HCT116 (cell line): Measurements from ENCODE around the gene NIT2. TPM values are rescaled to one million over a fixed set of nuclear protein-coding genes. Genes with fewer than 3 reads are reported as not detected.

Source experiments
- ATAC-seq: fragments of 200-7000 bp; cut with Tn5 transposase; 2 replicates; pipeline ENCODE4 v1.9.1; 2020; ENCODE audit warnings: mild to moderate bottlenecking, moderate library complexity
- BruUV-seq: library from RNA; stranded (reverse); fragments of 400-500 nt; replicated peaks from 2 replicates; lab custom pipeline; 2021; lab: Mats Ljungman, UMichigan
- CTCF ChIA-PET: fragments of 300-600 bp; sonication (Branson Sonifier 250); formaldehyde crosslinking; loops from one replicate; lab custom pipeline; 2021; ENCODE audit warnings: antibody characterized with exemption; lab: Charles Lee
- POLR2A ChIA-PET: fragments of 300-600, 350-600 bp; sonication (Branson Sonifier 250); formaldehyde crosslinking; loops from one replicate; lab custom pipeline; 2021; ENCODE audit warnings: antibody characterized with exemption; lab: Charles Lee
- RAD21 ChIA-PET, 2 experiments: fragments of 300-600 bp; sonication (Branson Sonifier 250); formaldehyde crosslinking; loops; one replicate each; lab custom pipeline; 2023; ENCODE audit warnings: low total read pairs in 2 of 2; ENCODE audit not compliant: uncharacterized antibody in 2 of 2, unreplicated experiment in 2 of 2, low non-redundant PET in 1 of 2; lab: Charles Lee
- DNase-seq: peaks from one replicate; pipeline ENCODE4 v3.0.0-alpha.2; 2010; ENCODE audit warnings: low read depth, low spot score
- H2AFZ ChIP-seq: fragments of 200-600 bp; shearing (Covaris generic), sonication (generic); 2 replicates; pipeline ENCODE4 v1.6.1; 2017; ENCODE audit warnings: low read depth, mixed run types, mixed read lengths, antibody characterized with exemption, low read length; ENCODE audit not compliant: poor library complexity, severe bottlenecking
- H3K27ac ChIP-seq: 2 replicates; pipeline ENCODE4 v1.5.1; 2012; ENCODE audit warnings: low read depth, low read length
- H3K27me3 ChIP-seq: fragments of 200-600 bp; sonication (generic); 2 replicates; pipeline ENCODE4 v1.6.1; 2016; ENCODE audit warnings: mixed run types, low read length, mixed read lengths; ENCODE audit not compliant: insufficient read depth
- H3K36me3 ChIP-seq, 2 experiments: fragments of 200-500 bp in 1 of 2; fragments of 200-600 bp in 1 of 2; sonication (Bioruptor generic) in 1 of 2; sonication (generic) in 1 of 2; 2 replicates each; pipeline versions ENCODE4 v1.5.1 to v1.6.1; 2014 to 2016; ENCODE audit warnings: low read length in 2 of 2, inconsistent platforms in 1 of 2, mixed read lengths in 1 of 2, mixed run types in 1 of 2; ENCODE audit not compliant: insufficient read depth in 2 of 2, control insufficient read depth in 1 of 2
- H3K4me1 ChIP-seq, 2 experiments: fragments of 200-600 bp in 1 of 2; sonication (generic) in 1 of 2; 2 replicates each; pipeline versions ENCODE4 v1.5.1 to v1.6.1; 2012 to 2017; ENCODE audit warnings: low read length in 2 of 2, inconsistent platforms in 1 of 2, mild to moderate bottlenecking in 1 of 2, mixed read lengths in 1 of 2, mixed run types in 1 of 2, moderate library complexity in 1 of 2; ENCODE audit not compliant: insufficient read depth in 2 of 2, control insufficient read depth in 1 of 2
- H3K4me2 ChIP-seq: fragments of 200-600 bp; sonication (generic); 2 replicates; pipeline ENCODE4 v1.6.1; 2017; ENCODE audit warnings: mixed run types, low read length, mixed read lengths
- H3K4me3 ChIP-seq, 2 experiments: fragments of 200-600 bp in 1 of 2; sonication (generic) in 1 of 2; replicated peaks in 1 of 2; 2 replicates each; pipeline ENCODE4 v1.5.1; 2011 to 2016; ENCODE audit warnings: low read length in 2 of 2, control low read depth in 1 of 2, low read depth in 1 of 2, mild to moderate bottlenecking in 1 of 2, mixed read lengths in 1 of 2, mixed run types in 1 of 2
- H3K79me2 ChIP-seq: fragments of 200-600 bp; sonication (generic); 2 replicates; pipeline ENCODE4 v1.6.1; 2017; ENCODE audit warnings: mild to moderate bottlenecking, mixed run types, low read length, moderate library complexity, mixed read lengths; ENCODE audit not compliant: insufficient read depth
- H3K9ac ChIP-seq: fragments of 200-600 bp; sonication (generic); 2 replicates; pipeline ENCODE4 v1.6.1; 2016; ENCODE audit warnings: low read length, mixed read lengths
- H3K9me2 ChIP-seq: fragments of 200-600 bp; sonication (generic), shearing (Covaris generic); 2 replicates; pipeline ENCODE4 v1.6.1; 2017; ENCODE audit warnings: mixed run types, mild to moderate bottlenecking, moderate library complexity; ENCODE audit not compliant: insufficient read depth
- H3K9me3 ChIP-seq, 2 experiments: fragments of 200-500 bp in 1 of 2; fragments of 200-600 bp in 1 of 2; sonication (Bioruptor generic) in 1 of 2; sonication (generic) in 1 of 2; 2 replicates each; pipeline ENCODE4 v1.6.1; 2014 to 2017; ENCODE audit warnings: low read length in 2 of 2, mixed read lengths in 2 of 2, inconsistent platforms in 1 of 2, low read depth in 1 of 2, mild to moderate bottlenecking in 1 of 2, mixed run types in 1 of 2, moderate library complexity in 1 of 2; ENCODE audit not compliant: control insufficient read depth in 1 of 2, insufficient read depth in 1 of 2
- H4K20me1 ChIP-seq: fragments of 200-600 bp; sonication (generic), shearing (Covaris generic); 2 replicates; pipeline ENCODE4 v1.6.1; 2017; ENCODE audit warnings: mixed run types, mild to moderate bottlenecking, moderate library complexity; ENCODE audit not compliant: insufficient read depth
- ELF1 ChIP-seq: IDR thresholded peaks from 2 replicates; pipeline ENCODE4 v1.6.1; 2012; ENCODE audit warnings: low read depth, borderline replicate concordance
- EZH2 ChIP-seq: fragments of 200-600 bp; sonication (generic); IDR thresholded peaks from 2 replicates; pipeline ENCODE4 v1.6.1; 2017; ENCODE audit warnings: antibody characterized with exemption, mixed run types
- RAD21 ChIP-seq: IDR thresholded peaks from 2 replicates; pipeline ENCODE4 v1.6.1; 2012; ENCODE audit warnings: low read depth, mild to moderate bottlenecking
- SIN3A ChIP-seq: IDR thresholded peaks from 2 replicates; pipeline ENCODE4 v1.6.1; 2012; ENCODE audit warnings: low read depth
- SP1 ChIP-seq: IDR thresholded peaks from 2 replicates; pipeline ENCODE4 v1.6.1; 2012; ENCODE audit warnings: low read depth
- SRF ChIP-seq: IDR thresholded peaks from 2 replicates; pipeline ENCODE4 v1.6.1; 2012; ENCODE audit warnings: low read depth
- TCF7L2 ChIP-seq: IDR thresholded peaks from 2 replicates; pipeline ENCODE4 v1.7.0; 2011; ENCODE audit warnings: borderline replicate concordance, inconsistent platforms; ENCODE audit not compliant: insufficient read depth, insufficient read length; ENCODE audit errors: extremely low read depth
- intact Hi-C: fragments of 100-400 bp; cut with micrococcal nuclease; formaldehyde crosslinking; loops from 2 replicates; pipeline ENCODE4 v1.10.0; 2022
- total RNA-seq: library from RNA; stranded (reverse); gene quantifications from one replicate; pipeline ENCODE4 v1.2.1, GENCODE V29; 2021; ENCODE audit not compliant: unreplicated experiment
- TF ChIP-seq, protein P1 (sequence below): IDR thresholded peaks from 2 replicates; pipeline ENCODE4 v1.6.1; 2011; ENCODE audit warnings: mild to moderate bottlenecking, low read length, moderate library complexity; ENCODE audit not compliant: insufficient replicate concordance; ENCODE audit errors: extremely low read depth
- TF ChIP-seq, protein P2 (sequence below), 3 experiments: fragments of 200-600 bp in 1 of 3; sonication (generic) in 1 of 3; IDR thresholded peaks in 2 of 3; conservative IDR thresholded peaks in 1 of 3; 2 replicates each; pipeline ENCODE4 v1.5.1; 2012 to 2017; ENCODE audit warnings: low read depth in 2 of 3, low read length in 2 of 3, antibody characterized with exemption in 1 of 3, borderline replicate concordance in 1 of 3, control low read depth in 1 of 3, mild to moderate bottlenecking in 1 of 3, mixed read lengths in 1 of 3, mixed run types in 1 of 3, moderate library complexity in 1 of 3; ENCODE audit not compliant: insufficient read depth in 1 of 3
- TF ChIP-seq, protein P3 (sequence below): IDR thresholded peaks from 2 replicates; pipeline ENCODE4 v1.6.1; 2012; ENCODE audit warnings: low read depth
- TF ChIP-seq, protein P4 (sequence below): IDR thresholded peaks from 2 replicates; pipeline ENCODE4 v1.6.1; 2012

Gene NIT2
- total RNA-seq, 1 experiment from 2014 or later = 44.7 TPM

DNA sequence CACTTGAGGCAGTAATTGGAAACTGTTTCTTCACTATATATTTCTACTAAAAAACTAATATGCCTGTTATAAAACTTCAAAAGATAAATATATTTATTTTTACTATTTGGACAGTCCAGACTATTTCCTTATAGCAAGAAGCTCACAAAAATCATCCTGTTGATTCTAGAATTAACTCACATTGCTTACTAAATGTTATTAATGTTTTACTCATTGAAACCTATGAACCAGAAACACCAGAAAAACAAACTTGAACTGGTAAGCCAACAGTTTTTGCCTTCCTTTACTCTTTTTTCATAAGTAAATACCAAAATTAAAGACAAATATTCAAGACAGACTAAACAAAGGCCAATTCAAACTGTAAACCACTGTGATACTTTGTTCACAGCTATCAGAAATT is 40.0 kb downstream of the NIT2 start:
- Histone ChIP-seq H3K36me3 (peaks cover 34 to 39% of the 10 kb centered on the region in 2 experiments), H3K9ac (no peak overlapping the region), H3K9me3 (no peaks in the 10 kb centered on the region), H3K9me2 (no peaks in the 10 kb centered on the region), H3K4me1 (no peaks in the 10 kb centered on the region), H3K27ac (no peak overlapping the region), H3K4me2 (no peak overlapping the region), H3K79me2 (no peaks in the 10 kb centered on the region), H3K4me3 (no peak overlapping the region), H4K20me1 (no peaks in the 10 kb centered on the region), H2AFZ (no peak overlapping the region), H3K27me3 (no peaks in the 10 kb centered on the region)
- DNase-seq (no peak), ATAC-seq (no peak)
- TF ChIP-seq, protein P1, sequence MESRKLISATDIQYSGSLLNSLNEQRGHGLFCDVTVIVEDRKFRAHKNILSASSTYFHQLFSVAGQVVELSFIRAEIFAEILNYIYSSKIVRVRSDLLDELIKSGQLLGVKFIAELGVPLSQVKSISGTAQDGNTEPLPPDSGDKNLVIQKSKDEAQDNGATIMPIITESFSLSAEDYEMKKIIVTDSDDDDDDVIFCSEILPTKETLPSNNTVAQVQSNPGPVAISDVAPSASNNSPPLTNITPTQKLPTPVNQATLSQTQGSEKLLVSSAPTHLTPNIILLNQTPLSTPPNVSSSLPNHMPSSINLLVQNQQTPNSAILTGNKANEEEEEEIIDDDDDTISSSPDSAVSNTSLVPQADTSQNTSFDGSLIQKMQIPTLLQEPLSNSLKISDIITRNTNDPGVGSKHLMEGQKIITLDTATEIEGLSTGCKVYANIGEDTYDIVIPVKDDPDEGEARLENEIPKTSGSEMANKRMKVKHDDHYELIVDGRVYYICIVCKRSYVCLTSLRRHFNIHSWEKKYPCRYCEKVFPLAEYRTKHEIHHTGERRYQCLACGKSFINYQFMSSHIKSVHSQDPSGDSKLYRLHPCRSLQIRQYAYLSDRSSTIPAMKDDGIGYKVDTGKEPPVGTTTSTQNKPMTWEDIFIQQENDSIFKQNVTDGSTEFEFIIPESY = no peak
- no peak for TF ChIP-seq SIN3A
- TF ChIP-seq, protein P2, sequence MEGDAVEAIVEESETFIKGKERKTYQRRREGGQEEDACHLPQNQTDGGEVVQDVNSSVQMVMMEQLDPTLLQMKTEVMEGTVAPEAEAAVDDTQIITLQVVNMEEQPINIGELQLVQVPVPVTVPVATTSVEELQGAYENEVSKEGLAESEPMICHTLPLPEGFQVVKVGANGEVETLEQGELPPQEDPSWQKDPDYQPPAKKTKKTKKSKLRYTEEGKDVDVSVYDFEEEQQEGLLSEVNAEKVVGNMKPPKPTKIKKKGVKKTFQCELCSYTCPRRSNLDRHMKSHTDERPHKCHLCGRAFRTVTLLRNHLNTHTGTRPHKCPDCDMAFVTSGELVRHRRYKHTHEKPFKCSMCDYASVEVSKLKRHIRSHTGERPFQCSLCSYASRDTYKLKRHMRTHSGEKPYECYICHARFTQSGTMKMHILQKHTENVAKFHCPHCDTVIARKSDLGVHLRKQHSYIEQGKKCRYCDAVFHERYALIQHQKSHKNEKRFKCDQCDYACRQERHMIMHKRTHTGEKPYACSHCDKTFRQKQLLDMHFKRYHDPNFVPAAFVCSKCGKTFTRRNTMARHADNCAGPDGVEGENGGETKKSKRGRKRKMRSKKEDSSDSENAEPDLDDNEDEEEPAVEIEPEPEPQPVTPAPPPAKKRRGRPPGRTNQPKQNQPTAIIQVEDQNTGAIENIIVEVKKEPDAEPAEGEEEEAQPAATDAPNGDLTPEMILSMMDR (IDR thresholded peaks at IDR 0.05 in 2 of 3, conservative IDR thresholded peaks at IDR 0.05 in 1 of 3; ENCODE audit: borderline replicate concordance in 1 of 3, insufficient read depth in 1 of 3, low read depth in 2 of 3, low read length in 2 of 3) = no peak
- ChIA-PET CTCF (no interaction called here), POLR2A (no interaction called here), RAD21 (no interaction called here)
- intact Hi-C loops = no loop called here
- BruUV-seq = no TSS peak

DNA sequence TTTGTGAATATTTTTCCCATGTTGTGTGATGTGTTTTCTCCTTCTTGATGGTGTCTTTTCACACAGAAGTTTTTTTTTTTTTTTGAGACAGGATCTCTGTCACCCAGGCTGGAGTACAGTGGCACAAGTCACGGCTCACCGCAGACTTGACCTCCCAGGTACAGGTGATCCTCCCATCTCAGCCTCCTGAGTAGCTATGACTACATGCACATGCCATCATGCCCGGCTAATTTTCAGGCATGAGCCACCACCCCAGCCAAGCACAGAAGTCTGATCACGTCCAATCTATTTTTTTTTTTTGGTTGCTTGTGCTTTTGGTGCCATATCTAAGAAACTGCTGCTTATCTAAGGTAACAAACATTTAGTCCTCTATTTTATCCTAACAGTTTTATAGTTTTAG is 41.7 kb downstream of the NIT2 start:
- ChIA-PET CTCF (no interaction called here), RAD21 (no interaction called here), POLR2A (no interaction called here)
- no peak overlapping the region for H2AFZ ChIP-seq
- BruUV-seq = no TSS peak
- H3K27me3 ChIP-seq = no peaks in the 10 kb centered on the region
- DNase-seq (no peak), ATAC-seq (no peak)
- no peak overlapping the region for H3K4me3 ChIP-seq
- no peaks in the 10 kb centered on the region for H3K9me3 ChIP-seq
- H3K79me2 ChIP-seq = peaks cover 9% of the 10 kb centered on the region; the same call in 1 of the 2 replicates
- no peaks in the 10 kb centered on the region for H3K9me2 ChIP-seq
- H3K9ac ChIP-seq = no peak overlapping the region
- H4K20me1 ChIP-seq = no peaks in the 10 kb centered on the region
- H3K27ac ChIP-seq = no peak overlapping the region
- intact Hi-C loops = no loop called here
- peaks cover 37 to 44% of the 10 kb centered on the region in 2 experiments for H3K36me3 ChIP-seq
- H3K4me1 ChIP-seq = no peaks in the 10 kb centered on the region
- no peak overlapping the region for H3K4me2 ChIP-seq
- TF ChIP-seq EZH2 (no peak), SP1 (no peak), TCF7L2 (no peak), SRF (no peak), RAD21 (no peak), ELF1 (no peak), SIN3A (no peak)
- TF ChIP-seq, protein P3, sequence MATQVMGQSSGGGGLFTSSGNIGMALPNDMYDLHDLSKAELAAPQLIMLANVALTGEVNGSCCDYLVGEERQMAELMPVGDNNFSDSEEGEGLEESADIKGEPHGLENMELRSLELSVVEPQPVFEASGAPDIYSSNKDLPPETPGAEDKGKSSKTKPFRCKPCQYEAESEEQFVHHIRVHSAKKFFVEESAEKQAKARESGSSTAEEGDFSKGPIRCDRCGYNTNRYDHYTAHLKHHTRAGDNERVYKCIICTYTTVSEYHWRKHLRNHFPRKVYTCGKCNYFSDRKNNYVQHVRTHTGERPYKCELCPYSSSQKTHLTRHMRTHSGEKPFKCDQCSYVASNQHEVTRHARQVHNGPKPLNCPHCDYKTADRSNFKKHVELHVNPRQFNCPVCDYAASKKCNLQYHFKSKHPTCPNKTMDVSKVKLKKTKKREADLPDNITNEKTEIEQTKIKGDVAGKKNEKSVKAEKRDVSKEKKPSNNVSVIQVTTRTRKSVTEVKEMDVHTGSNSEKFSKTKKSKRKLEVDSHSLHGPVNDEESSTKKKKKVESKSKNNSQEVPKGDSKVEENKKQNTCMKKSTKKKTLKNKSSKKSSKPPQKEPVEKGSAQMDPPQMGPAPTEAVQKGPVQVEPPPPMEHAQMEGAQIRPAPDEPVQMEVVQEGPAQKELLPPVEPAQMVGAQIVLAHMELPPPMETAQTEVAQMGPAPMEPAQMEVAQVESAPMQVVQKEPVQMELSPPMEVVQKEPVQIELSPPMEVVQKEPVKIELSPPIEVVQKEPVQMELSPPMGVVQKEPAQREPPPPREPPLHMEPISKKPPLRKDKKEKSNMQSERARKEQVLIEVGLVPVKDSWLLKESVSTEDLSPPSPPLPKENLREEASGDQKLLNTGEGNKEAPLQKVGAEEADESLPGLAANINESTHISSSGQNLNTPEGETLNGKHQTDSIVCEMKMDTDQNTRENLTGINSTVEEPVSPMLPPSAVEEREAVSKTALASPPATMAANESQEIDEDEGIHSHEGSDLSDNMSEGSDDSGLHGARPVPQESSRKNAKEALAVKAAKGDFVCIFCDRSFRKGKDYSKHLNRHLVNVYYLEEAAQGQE = no peak
- TF ChIP-seq, protein P4, sequence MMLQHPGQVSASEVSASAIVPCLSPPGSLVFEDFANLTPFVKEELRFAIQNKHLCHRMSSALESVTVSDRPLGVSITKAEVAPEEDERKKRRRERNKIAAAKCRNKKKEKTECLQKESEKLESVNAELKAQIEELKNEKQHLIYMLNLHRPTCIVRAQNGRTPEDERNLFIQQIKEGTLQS = no peak
